HAP-1 (cell line): ENCODE data around the gene RAB8A.
"Not testable (repeated sequence)": the region's sequence is repeated elsewhere in the genome, so short reads cannot be mapped to it uniquely, and the experiment has no call there.

Experiments
- DNase-seq, 2 experiments: peaks; one replicate each; pipeline ENCODE4 v3.0.0-alpha.2; 2016 to 2020; ENCODE audit warnings: low spot score in 2 of 2
- H3K27me3 ChIP-seq: fragments of 250-450 bp; sonication (Bioruptor Pico); 2 replicates; pipeline ENCODE4 v1.5.1; 2020; ENCODE audit warnings: low read depth, mild to moderate bottlenecking, moderate library complexity
- H3K36me3 ChIP-seq: fragments of 250-450 bp; sonication (Bioruptor Pico); replicated peaks from 2 replicates; pipeline ENCODE4 v1.5.1; 2020; ENCODE audit warnings: mild to moderate bottlenecking
- H3K4me1 ChIP-seq: fragments of 250-450 bp; sonication (Bioruptor Pico); 2 replicates; pipeline ENCODE4 v1.5.1; 2020; ENCODE audit warnings: mild to moderate bottlenecking
- H3K4me3 ChIP-seq: fragments of 250-450 bp; sonication (Bioruptor Pico); 2 replicates; pipeline ENCODE4 v1.5.1; 2020; ENCODE audit warnings: mild to moderate bottlenecking, moderate library complexity
- H3K9me3 ChIP-seq: fragments of 250-450 bp; sonication (Bioruptor Pico); 2 replicates; pipeline ENCODE4 v1.5.1; 2020; ENCODE audit warnings: mild to moderate bottlenecking, moderate library complexity
- in situ Hi-C: fragments of 300-500 bp; cut with MboI; formaldehyde crosslinking; loops from 3 replicates; pipeline ENCODE4 v1.14.3; 2020; ENCODE audit warnings: low sequenced_read_pairs, inconsistent platforms, mixed read lengths

RAB8A gene

GRCh38 chr19:16074488-16075365 is 37.0 kb upstream of the RAB8A start:
- H3K36me3 ChIP-seq, result peaks cover 5% of the 10 kb centered on the region; the same call in 1 of the 2 replicates
- H3K4me3 ChIP-seq, result no peak overlapping the region
- no peak for DNase-seq
- H3K4me1 ChIP-seq, result peaks cover 14% of the 10 kb centered on the region
- no peaks in the 10 kb centered on the region for H3K27me3 ChIP-seq
- H3K9me3 ChIP-seq, result no peaks in the 10 kb centered on the region
- in situ Hi-C loops, result no loop called here

- no peaks in the 10 kb centered on the region for H3K27me3 ChIP-seq
- H3K4me3 ChIP-seq, result peak overlapping the region; percentile 63
- in situ Hi-C loops, result no loop called here
- no peak for DNase-seq
- H3K4me1 ChIP-seq, result peaks cover 14% of the 10 kb centered on the region
- H3K9me3 ChIP-seq, result no peaks in the 10 kb centered on the region
- H3K36me3 ChIP-seq, result peaks cover 12% of the 10 kb centered on the region
Observed at GRCh38 chr19:16075430-16076153, 36.1 kb upstream of the RAB8A start.

- no peaks in the 10 kb centered on the region for H3K9me3 ChIP-seq
- DNase-seq, result peak; percentile 89 to 90
- H3K27me3 ChIP-seq, result no peaks in the 10 kb centered on the region
- H3K4me1 ChIP-seq, result peaks cover 14% of the 10 kb centered on the region
- H3K4me3 ChIP-seq, result peak within 1 kb of the TSS; percentile 63
- peaks cover 20% of the 10 kb centered on the region for H3K36me3 ChIP-seq
- in situ Hi-C loops, result no loop called here
Observed at GRCh38 chr19:16076154-16076957, 35.3 kb upstream of the RAB8A start, which contains the start of gene TPM4. Gene TPM4, plus strand, starts transcription at chr19:16076495. Its CDS starts 71 bp downstream, at chr19:16076566.

GRCh38 chr19:16076958-16077611 is 34.6 kb upstream of the RAB8A start:
- DNase-seq, result peak; percentile 30 to 52
- Histone ChIP-seq H3K4me3 (peak overlapping the region; percentile 63), H3K36me3 (peaks cover 27% of the 10 kb centered on the region), H3K9me3 (no peaks in the 10 kb centered on the region), H3K27me3 (no peaks in the 10 kb centered on the region), H3K4me1 (peaks cover 14% of the 10 kb centered on the region)
- in situ Hi-C loops, result no loop called here

- H3K9me3 ChIP-seq, result no peaks in the 10 kb centered on the region
- in situ Hi-C loops, result no loop called here
- DNase-seq, result peak in 1 of 2 experiments; percentile 37
- H3K27me3 ChIP-seq, result no peaks in the 10 kb centered on the region
- peaks cover 38% of the 10 kb centered on the region for H3K36me3 ChIP-seq
- H3K4me3 ChIP-seq, result peak overlapping the region; percentile 63
- peaks cover 14% of the 10 kb centered on the region for H3K4me1 ChIP-seq
Observed at GRCh38 chr19:16077984-16078758, 33.5 kb upstream of the RAB8A start.

GRCh38 chr19:16078759-16079707 is 32.7 kb upstream of the RAB8A start:
- H3K36me3 ChIP-seq, result peaks cover 46% of the 10 kb centered on the region
- peak overlapping the region; percentile 63 for H3K4me3 ChIP-seq
- peak; percentile 51 to 92 for DNase-seq
- H3K9me3 ChIP-seq, result no peaks in the 10 kb centered on the region
- H3K27me3 ChIP-seq, result no peaks in the 10 kb centered on the region
- in situ Hi-C loops, result no loop called here
- H3K4me1 ChIP-seq, result peaks cover 14% of the 10 kb centered on the region

- H3K36me3 ChIP-seq, result peaks cover 92% of the 10 kb centered on the region
- H3K4me1 ChIP-seq, result peaks cover 4% of the 10 kb centered on the region
- in situ Hi-C loops, result no loop called here
- H3K27me3 ChIP-seq, result no peaks in the 10 kb centered on the region
- H3K4me3 ChIP-seq, result no peak overlapping the region
- DNase-seq, result no peak
- no peaks in the 10 kb centered on the region for H3K9me3 ChIP-seq
Observed at GRCh38 chr19:16084067-16084685, 27.5 kb upstream of the RAB8A start.

GRCh38 chr19:16085115-16085514 is 26.6 kb upstream of the RAB8A start:
- Histone ChIP-seq H3K4me1 (no peaks in the 10 kb centered on the region), H3K36me3 (peaks cover 95% of the 10 kb centered on the region), H3K9me3 (no peaks in the 10 kb centered on the region), H3K4me3 (no peak overlapping the region), H3K27me3 (no peaks in the 10 kb centered on the region)
- in situ Hi-C loops, result no loop called here
- no peak for DNase-seq

- in situ Hi-C loops, H3K4me3 ChIP-seq, DNase-seq, H3K9me3 ChIP-seq, H3K4me1 ChIP-seq, H3K27me3 ChIP-seq: not testable (repeated sequence)
- H3K36me3 ChIP-seq, result peaks cover 96% of the 10 kb centered on the region
Observed at GRCh38 chr19:16087404-16087803, 24.3 kb upstream of the RAB8A start.

GRCh38 chr19:16087940-16088339 is 23.7 kb upstream of the RAB8A start:
- no peak for DNase-seq
- in situ Hi-C loops, result no loop called here
- peaks cover 96% of the 10 kb centered on the region for H3K36me3 ChIP-seq

GRCh38 chr19:16088351-16089009 is 23.2 kb upstream of the RAB8A start:
- Histone ChIP-seq H3K4me1 (no peaks in the 10 kb centered on the region), H3K9me3 (no peaks in the 10 kb centered on the region), H3K27me3 (no peaks in the 10 kb centered on the region), H3K4me3 (no peak overlapping the region), H3K36me3 (peaks cover 96% of the 10 kb centered on the region)
- DNase-seq, result no peak
- in situ Hi-C loops, result no loop called here

More at GRCh38 chr19:16087940-16088339, 23.7 kb upstream of the RAB8A start:
- no peak overlapping the region for H3K4me3 ChIP-seq
- H3K4me1 ChIP-seq, result no peaks in the 10 kb centered on the region
- no peaks in the 10 kb centered on the region for H3K9me3 ChIP-seq
- no peaks in the 10 kb centered on the region for H3K27me3 ChIP-seq
